GM23338 (cell line): Measurements from ENCODE around the gene UBE2H. TPM values are rescaled to one million over a fixed set of nuclear protein-coding genes. Genes with fewer than 3 reads are reported as not detected.

ENCODE experiments used
- ATAC-seq: fragments of 200-7000 bp; cut with Tn5 transposase; 3 replicates; pipeline ENCODE4 v1.9.1; 2020
- DNase-seq: peaks from one replicate; pipeline ENCODE4 v3.0.0-alpha.2; 2015; ENCODE audit warnings: low spot score
- H2AFZ ChIP-seq: fragments of 200-600 bp; sonication (generic); 2 replicates; pipeline ENCODE4 v1.8.0; 2016; ENCODE audit warnings: antibody characterized with exemption, mild to moderate bottlenecking, moderate library complexity
- H3F3A ChIP-seq: fragments of 200-600 bp; sonication (generic); replicated peaks from 2 replicates; pipeline ENCODE4 v1.8.0; 2017; ENCODE audit warnings: antibody characterized with exemption, mixed run types, low read depth
- H3K27ac ChIP-seq: fragments of 200-600 bp; sonication (generic); 2 replicates; pipeline ENCODE4 v1.6.1; 2016; ENCODE audit warnings: low read depth
- H3K27me3 ChIP-seq: fragments of 200-600 bp; sonication (generic); 2 replicates; pipeline ENCODE4 v1.8.0; 2016; ENCODE audit warnings: mild to moderate bottlenecking, mixed run types, moderate library complexity; ENCODE audit not compliant: insufficient read depth
- H3K36me3 ChIP-seq: fragments of 200-600 bp; sonication (generic); 2 replicates; pipeline ENCODE4 v1.8.0; 2016; ENCODE audit warnings: mild to moderate bottlenecking; ENCODE audit not compliant: insufficient read depth
- H3K4me1 ChIP-seq: fragments of 200-600 bp; sonication (generic); 2 replicates; pipeline ENCODE4 v1.8.0; 2016; ENCODE audit warnings: mild to moderate bottlenecking, moderate library complexity; ENCODE audit not compliant: insufficient read depth
- H3K4me2 ChIP-seq: fragments of 200-600 bp; sonication (generic); 2 replicates; pipeline ENCODE4 v1.7.1; 2017; ENCODE audit warnings: mixed run types
- H3K4me3 ChIP-seq: fragments of 200-600 bp; sonication (generic); 2 replicates; pipeline ENCODE4 v1.6.1; 2016; ENCODE audit warnings: mixed run types
- H3K79me2 ChIP-seq: fragments of 200-600 bp; sonication (generic); replicated peaks from 2 replicates; pipeline ENCODE4 v1.8.0; 2017; ENCODE audit warnings: mild to moderate bottlenecking; ENCODE audit not compliant: insufficient read depth
- H3K9me2 ChIP-seq: fragments of 200-600 bp; sonication (generic); 2 replicates; pipeline ENCODE4 v1.8.0; 2017; ENCODE audit not compliant: insufficient read depth
- H4K20me1 ChIP-seq: fragments of 200-600 bp; sonication (generic); replicated peaks from 2 replicates; pipeline ENCODE4 v1.8.0; 2017; ENCODE audit warnings: mild to moderate bottlenecking; ENCODE audit not compliant: insufficient read depth
- H3K27ac Mint-ChIP-seq: 2 replicates; pipeline ENCODE4 v1.8.0; 2020; ENCODE audit warnings: inconsistent platforms, mild to moderate bottlenecking, moderate library complexity, mixed read lengths
- H3K27me3 Mint-ChIP-seq: 3 replicates; pipeline ENCODE4 v1.8.0; 2022; ENCODE audit warnings: low read depth, mild to moderate bottlenecking, moderate library complexity, mixed read lengths, inconsistent platforms; ENCODE audit not compliant: insufficient read depth, poor library complexity
- H3K36me3 Mint-ChIP-seq: 3 replicates; pipeline ENCODE4 v1.8.0; 2021; ENCODE audit warnings: low read depth, mild to moderate bottlenecking, inconsistent platforms, moderate library complexity, mixed read lengths
- H3K4me1 Mint-ChIP-seq: 3 replicates; pipeline ENCODE4 v1.8.0; 2020; ENCODE audit warnings: mild to moderate bottlenecking, inconsistent platforms, mixed read lengths
- H3K4me3 Mint-ChIP-seq: 3 replicates; pipeline ENCODE4 v1.8.0; 2021; ENCODE audit warnings: moderate library complexity, mild to moderate bottlenecking, inconsistent platforms, mixed read lengths
- H3K9me3 Mint-ChIP-seq: 3 replicates; pipeline ENCODE4 v1.8.0; 2020; ENCODE audit warnings: moderate library complexity, mild to moderate bottlenecking, inconsistent platforms, mixed read lengths
- CREB1 ChIP-seq: fragments of 250-450 bp; sonication (Bioruptor Pico); IDR thresholded peaks from 2 replicates; pipeline ENCODE4 v1.5.0; 2020; ENCODE audit warnings: low read depth, mild to moderate bottlenecking, moderate library complexity
- ETS1 ChIP-seq: IDR thresholded peaks from 2 replicates; pipeline ENCODE4 v1.6.1; 2016; ENCODE audit warnings: antibody characterized with exemption
- POLR2AphosphoS5 ChIP-seq: IDR thresholded peaks from 2 replicates; pipeline ENCODE4 v1.6.1; 2016; ENCODE audit warnings: antibody characterized with exemption, low read depth
- ZNF462 ChIP-seq: fragments of 250-450 bp; sonication (Bioruptor Pico); IDR thresholded peaks from 2 replicates; pipeline ENCODE4 v1.5.0; 2020; ENCODE audit warnings: mild to moderate bottlenecking, moderate library complexity
- polyA plus RNA-seq: library from polyadenylated mRNA; unstranded; fragments of >200 nt; fragmentation: Nextera tagmentation; extraction: Ambion mirVana; gene quantifications from 2 replicates; pipeline ENCODE4 v1.2.1, GENCODE V29; 2016
- total RNA-seq: library from RNA; depleted of rRNA; stranded (reverse); fragments of >200 nt; shearing (Covaris generic); gene quantifications from 2 replicates; pipeline ENCODE4 v1.2.3, GENCODE V29; 2014

The UBE2H gene
- total and polyA plus RNA-seq, 2 experiments from 2014 or later: 40.8 to 86.5 TPM

- Histone ChIP-seq H3K4me3 (no peak overlapping the region), H3F3A (0 out of 2 replicates have a peak, but pooled peaks cover 4% of the 10 kb centered on the region), H3K36me3 (no peaks in the 10 kb centered on the region), H2AFZ (no peak overlapping the region), H3K9me2 (no peaks in the 10 kb centered on the region), H3K27me3 (peaks cover 27% of the 10 kb centered on the region), H4K20me1 (no peaks in the 10 kb centered on the region), H3K79me2 (no peaks in the 10 kb centered on the region), H3K4me2 (no peak overlapping the region), H3K4me1 (peaks cover 12% of the 10 kb centered on the region), H3K27ac (no peak overlapping the region)
- H3K36me3 Mint-ChIP-seq: no peaks in the 10 kb centered on the region
- no peak for TF ChIP-seq ZNF462
- no peak for TF ChIP-seq CREB1 (CRISPR knock-in tag)
- no peak for TF ChIP-seq POLR2AphosphoS5
- no peak for TF ChIP-seq ETS1
- H3K4me1 Mint-ChIP-seq: peaks cover 16% of the 10 kb centered on the region
- H3K9me3 Mint-ChIP-seq: no peaks in the 10 kb centered on the region
- ATAC-seq (no peak), DNase-seq (no peak)
- H3K4me3 Mint-ChIP-seq: no peak overlapping the region
- no peak overlapping the region for H3K27ac Mint-ChIP-seq
- H3K27me3 Mint-ChIP-seq: peaks cover 40% of the 10 kb centered on the region
These were observed 159.1 kb downstream of the UBE2H start for GRCh38 chr7:129793506-129794310.
